ENCODE data around the gene CIAO3. TPM values are rescaled to one million over a fixed set of nuclear protein-coding genes. Genes with fewer than 3 reads are reported as not detected.

CIAO3 gene
- total RNA-seq: 10 to 100 TPM; 56.7 to 76.6 TPM

GRCh38 chr16:740764-741505 lies at the start of gene CIAO3:
TSS of gene CIAO3 (minus strand) at chr16:740997. CDS start at chr16:740985, 12 bp downstream.
- no peaks in the 10 kb centered on the region for H3K9me3 ChIP-seq
- under 1% methylated on average over 36 of the region's 79 CpGs for WGBS
- peak within 1 kb of the TSS; percentile 93 to 94 for H3K4me3 ChIP-seq
- TF ChIP-seq POLR2AphosphoS5 (IDR thresholded peaks at IDR 0.05) (peak; percentile 98), CTCF (IDR thresholded peaks at IDR 0.05) (peak; percentile 97 to 100 (median 99)), POLR2A (IDR thresholded peaks at IDR 0.05) (peak; percentile 75)
- H3K4me1 ChIP-seq (replicated peaks): no peaks in the 10 kb centered on the region
- no peaks in the 10 kb centered on the region for H3K27me3 ChIP-seq (replicated peaks; ENCODE audit: insufficient read depth)
- peak within 1 kb of the TSS; percentile 78 to 84 for H3K27ac ChIP-seq
- peak; percentile 78 for DNase-seq (ENCODE audit: low spot score)
- intact Hi-C loops (cut with DNase I): no loop called here
- H3K36me3 ChIP-seq: no peaks in the 10 kb centered on the region

GRCh38 chr16:790086-790485 lies 49.3 kb upstream of the CIAO3 start:
- H3K4me3 ChIP-seq: no peak overlapping the region
- TF ChIP-seq CTCF (IDR thresholded peaks at IDR 0.05): no peak
- H3K9me3 ChIP-seq: no peaks in the 10 kb centered on the region
- intact Hi-C loops (cut with DNase I): no loop called here
- DNase-seq (ENCODE audit: low spot score): no peak
- no peaks in the 10 kb centered on the region for H3K27me3 ChIP-seq (replicated peaks; ENCODE audit: insufficient read depth)
- 89% methylated on average over 17 of the region's 17 CpGs for WGBS
- no peaks in the 10 kb centered on the region for H3K36me3 ChIP-seq
- peaks cover 5% of the 10 kb centered on the region for H3K4me1 ChIP-seq (replicated peaks)
- no peak overlapping the region for H3K27ac ChIP-seq

- DNase-seq (ENCODE audit: low spot score): no peak
- no peaks in the 10 kb centered on the region for H3K27me3 ChIP-seq (replicated peaks; ENCODE audit: insufficient read depth)
- WGBS: 69% methylated on average over 33 of the region's 33 CpGs
- H3K9me3 ChIP-seq: no peaks in the 10 kb centered on the region
- no peak for TF ChIP-seq POLR2AphosphoS5 (IDR thresholded peaks at IDR 0.05)
- TF ChIP-seq POLR2A (IDR thresholded peaks at IDR 0.05): no peak
- no peak for TF ChIP-seq CTCF (IDR thresholded peaks at IDR 0.05)
- H3K36me3 ChIP-seq: no peaks in the 10 kb centered on the region
- peaks cover 5% of the 10 kb centered on the region for H3K4me1 ChIP-seq (replicated peaks)
- peak overlapping the region; percentile 91 to 99 for H3K4me3 ChIP-seq
- intact Hi-C loops (cut with DNase I): loop anchor here (5.0 kb wide), 1 partner anchor 77 kb away; no protein-coding TSS in a partner anchor
- H3K27ac ChIP-seq: no peak overlapping the region
These were observed 48.5 kb upstream of the CIAO3 start for GRCh38 chr16:789191-789850.

GRCh38 chr16:788399-789126 lies 47.8 kb upstream of the CIAO3 start, which contains the start of gene CHTF18:
TSS of gene CHTF18 (plus strand) at chr16:788620. CDS start at chr16:788685, 65 bp downstream.
- H3K4me3 ChIP-seq: peak within 1 kb of the TSS; percentile 91 to 99
- no peaks in the 10 kb centered on the region for H3K36me3 ChIP-seq
- H3K27ac ChIP-seq: peak within 1 kb of the TSS; percentile 39 to 53
- H3K27me3 ChIP-seq (replicated peaks; ENCODE audit: insufficient read depth): no peaks in the 10 kb centered on the region
- DNase-seq (ENCODE audit: low spot score): peak; percentile 91
- H3K9me3 ChIP-seq: no peaks in the 10 kb centered on the region
- 0% methylated on average over 17 of the region's 97 CpGs for WGBS
- H3K4me1 ChIP-seq (replicated peaks): peaks cover 5% of the 10 kb centered on the region
- intact Hi-C loops (cut with DNase I): loop anchor here (5.0 kb wide), 1 partner anchor 76 kb away; no protein-coding TSS in a partner anchor
- TF ChIP-seq POLR2A (IDR thresholded peaks at IDR 0.05) (peak; percentile 17), CTCF (IDR thresholded peaks at IDR 0.05) (no peak)

All from prostate gland (tissue), 2 donors.